SK-N-SH (cell line): ENCODE results near the gene GPLD1.

Experiments
- EP300 ChIP-seq, 2 experiments: IDR thresholded peaks; 2 replicates each; pipeline versions ENCODE4 v1.4.0 to v1.6.1; 2012; ENCODE audit warnings: borderline replicate concordance in 1 of 2, low read depth in 1 of 2, low read length in 1 of 2
- GABPA ChIP-seq: IDR thresholded peaks from 2 replicates; pipeline ENCODE4 v1.4.0; 2012; ENCODE audit warnings: low read depth, mild to moderate bottlenecking
- RFX5 ChIP-seq: IDR thresholded peaks from 2 replicates; pipeline ENCODE4 v1.6.1; 2012; ENCODE audit warnings: mild to moderate bottlenecking, improper control_type of control experiment, low read length
- SIN3A ChIP-seq: IDR thresholded peaks from 2 replicates; pipeline ENCODE4 v1.6.1; 2012; ENCODE audit warnings: low read depth, mild to moderate bottlenecking, low read length, moderate library complexity, borderline replicate concordance
- TF ChIP-seq, protein P1 (sequence below): IDR thresholded peaks from 2 replicates; pipeline ENCODE4 v1.4.0; 2012; ENCODE audit warnings: low read depth
- TF ChIP-seq, protein P2 (sequence below): fragments of 200-600 bp; sonication (generic); IDR thresholded peaks from 2 replicates; pipeline ENCODE4 v1.6.1; 2017; ENCODE audit warnings: antibody characterized with exemption, mild to moderate bottlenecking, moderate library complexity
- TF ChIP-seq, protein P3 (sequence below): IDR thresholded peaks from 2 replicates; pipeline ENCODE4 v1.6.1; 2012; ENCODE audit warnings: mild to moderate bottlenecking, low read depth, low read length, moderate library complexity
- TF ChIP-seq, protein P4 (sequence below): fragments of 150-350 bp; IDR thresholded peaks from 2 replicates; pipeline ENCODE4 v1.6.1; 2017; ENCODE audit warnings: antibody characterized with exemption, low read length, low read depth, borderline replicate concordance

DNA sequence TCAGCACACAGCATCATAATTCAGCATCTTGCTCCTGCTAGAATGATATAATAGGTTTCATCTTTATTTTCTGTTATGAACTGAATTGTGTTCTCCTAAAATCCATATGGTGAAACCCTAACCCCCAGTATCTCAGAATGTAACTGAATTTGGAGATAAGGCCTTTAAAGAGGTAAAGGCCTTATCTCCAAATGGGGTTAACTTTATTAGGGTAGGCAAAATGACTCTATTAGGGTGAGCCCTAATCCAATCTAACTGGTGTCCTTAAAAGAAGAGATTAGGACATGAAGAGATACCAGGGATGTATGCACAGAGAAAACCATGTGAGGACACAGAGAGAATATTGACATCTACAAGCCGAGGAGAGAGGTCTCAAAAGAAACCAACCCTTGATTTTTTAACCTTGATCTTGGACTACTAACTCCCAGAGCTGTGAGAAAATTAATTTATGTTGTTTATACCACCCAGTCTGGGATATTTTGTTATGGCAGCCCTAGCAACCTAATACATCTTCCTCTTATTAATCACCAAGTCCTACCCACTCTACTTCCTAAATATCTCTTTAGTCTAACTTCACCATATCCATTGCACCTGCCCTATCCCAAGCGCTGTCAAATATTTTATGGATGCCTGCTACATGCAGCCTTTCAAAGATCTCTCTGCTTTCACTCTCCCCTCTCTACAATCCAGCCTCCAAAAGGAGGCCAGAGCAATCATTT, 95.2 kb downstream of the GPLD1 start:
- TF ChIP-seq, protein P1, sequence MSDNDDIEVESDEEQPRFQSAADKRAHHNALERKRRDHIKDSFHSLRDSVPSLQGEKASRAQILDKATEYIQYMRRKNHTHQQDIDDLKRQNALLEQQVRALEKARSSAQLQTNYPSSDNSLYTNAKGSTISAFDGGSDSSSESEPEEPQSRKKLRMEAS = no peak
- TF ChIP-seq, protein P2, sequence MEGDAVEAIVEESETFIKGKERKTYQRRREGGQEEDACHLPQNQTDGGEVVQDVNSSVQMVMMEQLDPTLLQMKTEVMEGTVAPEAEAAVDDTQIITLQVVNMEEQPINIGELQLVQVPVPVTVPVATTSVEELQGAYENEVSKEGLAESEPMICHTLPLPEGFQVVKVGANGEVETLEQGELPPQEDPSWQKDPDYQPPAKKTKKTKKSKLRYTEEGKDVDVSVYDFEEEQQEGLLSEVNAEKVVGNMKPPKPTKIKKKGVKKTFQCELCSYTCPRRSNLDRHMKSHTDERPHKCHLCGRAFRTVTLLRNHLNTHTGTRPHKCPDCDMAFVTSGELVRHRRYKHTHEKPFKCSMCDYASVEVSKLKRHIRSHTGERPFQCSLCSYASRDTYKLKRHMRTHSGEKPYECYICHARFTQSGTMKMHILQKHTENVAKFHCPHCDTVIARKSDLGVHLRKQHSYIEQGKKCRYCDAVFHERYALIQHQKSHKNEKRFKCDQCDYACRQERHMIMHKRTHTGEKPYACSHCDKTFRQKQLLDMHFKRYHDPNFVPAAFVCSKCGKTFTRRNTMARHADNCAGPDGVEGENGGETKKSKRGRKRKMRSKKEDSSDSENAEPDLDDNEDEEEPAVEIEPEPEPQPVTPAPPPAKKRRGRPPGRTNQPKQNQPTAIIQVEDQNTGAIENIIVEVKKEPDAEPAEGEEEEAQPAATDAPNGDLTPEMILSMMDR = no peak
- TF ChIP-seq RFX5 (no peak), EP300 (IDR thresholded peaks at IDR 0.05; ENCODE audit: borderline replicate concordance in 1 of 2, low read depth in 1 of 2, low read length in 1 of 2) (peak in 1 of 2 experiments; percentile 91; a peak in 2 of 4 replicates), GABPA (no peak), SIN3A (no peak)
- TF ChIP-seq, protein P3, sequence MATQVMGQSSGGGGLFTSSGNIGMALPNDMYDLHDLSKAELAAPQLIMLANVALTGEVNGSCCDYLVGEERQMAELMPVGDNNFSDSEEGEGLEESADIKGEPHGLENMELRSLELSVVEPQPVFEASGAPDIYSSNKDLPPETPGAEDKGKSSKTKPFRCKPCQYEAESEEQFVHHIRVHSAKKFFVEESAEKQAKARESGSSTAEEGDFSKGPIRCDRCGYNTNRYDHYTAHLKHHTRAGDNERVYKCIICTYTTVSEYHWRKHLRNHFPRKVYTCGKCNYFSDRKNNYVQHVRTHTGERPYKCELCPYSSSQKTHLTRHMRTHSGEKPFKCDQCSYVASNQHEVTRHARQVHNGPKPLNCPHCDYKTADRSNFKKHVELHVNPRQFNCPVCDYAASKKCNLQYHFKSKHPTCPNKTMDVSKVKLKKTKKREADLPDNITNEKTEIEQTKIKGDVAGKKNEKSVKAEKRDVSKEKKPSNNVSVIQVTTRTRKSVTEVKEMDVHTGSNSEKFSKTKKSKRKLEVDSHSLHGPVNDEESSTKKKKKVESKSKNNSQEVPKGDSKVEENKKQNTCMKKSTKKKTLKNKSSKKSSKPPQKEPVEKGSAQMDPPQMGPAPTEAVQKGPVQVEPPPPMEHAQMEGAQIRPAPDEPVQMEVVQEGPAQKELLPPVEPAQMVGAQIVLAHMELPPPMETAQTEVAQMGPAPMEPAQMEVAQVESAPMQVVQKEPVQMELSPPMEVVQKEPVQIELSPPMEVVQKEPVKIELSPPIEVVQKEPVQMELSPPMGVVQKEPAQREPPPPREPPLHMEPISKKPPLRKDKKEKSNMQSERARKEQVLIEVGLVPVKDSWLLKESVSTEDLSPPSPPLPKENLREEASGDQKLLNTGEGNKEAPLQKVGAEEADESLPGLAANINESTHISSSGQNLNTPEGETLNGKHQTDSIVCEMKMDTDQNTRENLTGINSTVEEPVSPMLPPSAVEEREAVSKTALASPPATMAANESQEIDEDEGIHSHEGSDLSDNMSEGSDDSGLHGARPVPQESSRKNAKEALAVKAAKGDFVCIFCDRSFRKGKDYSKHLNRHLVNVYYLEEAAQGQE = no peak
- TF ChIP-seq, protein P4, sequence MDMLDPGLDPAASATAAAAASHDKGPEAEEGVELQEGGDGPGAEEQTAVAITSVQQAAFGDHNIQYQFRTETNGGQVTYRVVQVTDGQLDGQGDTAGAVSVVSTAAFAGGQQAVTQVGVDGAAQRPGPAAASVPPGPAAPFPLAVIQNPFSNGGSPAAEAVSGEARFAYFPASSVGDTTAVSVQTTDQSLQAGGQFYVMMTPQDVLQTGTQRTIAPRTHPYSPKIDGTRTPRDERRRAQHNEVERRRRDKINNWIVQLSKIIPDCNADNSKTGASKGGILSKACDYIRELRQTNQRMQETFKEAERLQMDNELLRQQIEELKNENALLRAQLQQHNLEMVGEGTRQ = no peak
